ENCODE data around the gene GPR176.

The GPR176 gene

DNA sequence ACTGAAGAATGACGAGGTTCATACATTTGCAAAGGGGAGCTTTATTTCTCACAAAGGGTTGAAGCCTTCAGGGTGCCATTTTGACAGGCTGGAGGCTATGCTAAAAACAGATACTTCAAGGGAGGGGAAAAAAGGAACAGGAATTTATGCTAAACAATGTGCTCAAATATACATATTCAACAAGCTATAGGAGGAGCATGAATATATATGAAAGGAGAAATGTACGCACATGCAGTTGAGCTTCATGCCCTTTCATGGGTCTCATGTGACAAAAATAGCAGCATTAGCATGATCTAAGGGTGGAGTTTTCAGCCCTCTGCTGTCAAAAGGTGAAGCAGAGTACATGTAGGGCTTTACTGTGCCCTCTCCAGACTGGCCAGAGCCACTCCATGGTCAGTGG is 93.1 kb downstream of the GPR176 start:
- TF ChIP-seq POLR2AphosphoS5 (IDR thresholded peaks at IDR 0.05; ENCODE audit: low read depth): no peak
- no peak for TF ChIP-seq CTCF (IDR thresholded peaks at IDR 0.05; ENCODE audit: insufficient read depth, low read length)
- no peak for TF ChIP-seq SPI1 (IDR thresholded peaks at IDR 0.05; ENCODE audit: borderline replicate concordance, low read depth)
- TF ChIP-seq REST (IDR thresholded peaks at IDR 0.05; ENCODE audit: insufficient replicate concordance, low read depth): no peak
- no peak for TF ChIP-seq GABPA (IDR thresholded peaks at IDR 0.05; ENCODE audit: low read depth)
- Histone ChIP-seq H3K27ac (replicated peaks) (no peak overlapping the region), H3K4me3 (replicated peaks; ENCODE audit: insufficient read depth, low read length) (no peak overlapping the region), H3K27me3 (ENCODE audit: insufficient read depth, poor library complexity, severe bottlenecking) (no peaks in the 10 kb centered on the region)
- no peak for DNase-seq (ENCODE audit: low read depth in 1 of 2, low spot score in 1 of 2)

DNA sequence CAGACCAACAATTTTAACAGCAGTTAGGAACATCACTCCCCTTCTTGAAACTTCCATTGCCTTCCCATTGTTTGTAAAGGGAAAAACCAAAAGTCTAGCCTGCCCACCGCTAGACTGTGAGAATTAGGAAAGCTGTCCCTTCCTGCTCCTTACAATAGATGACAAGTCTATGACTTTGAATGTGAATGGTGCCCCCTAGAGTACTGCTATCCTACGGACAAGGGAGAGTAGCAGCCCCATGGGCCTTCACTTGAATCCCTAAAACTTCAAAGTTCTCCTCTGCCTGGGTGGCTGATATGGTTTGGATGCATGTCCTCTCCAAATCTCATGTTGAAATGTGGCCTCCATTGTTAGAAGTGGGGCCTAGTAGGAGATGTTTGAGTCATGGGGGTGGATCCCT is 96.4 kb downstream of the GPR176 start:
- H3K27me3 ChIP-seq (ENCODE audit: insufficient read depth, poor library complexity, severe bottlenecking): no peaks in the 10 kb centered on the region
- no peak overlapping the region for H3K27ac ChIP-seq (replicated peaks)
- no peak for DNase-seq (ENCODE audit: low read depth in 1 of 2, low spot score in 1 of 2)
- no peak overlapping the region for H3K4me3 ChIP-seq (replicated peaks; ENCODE audit: insufficient read depth, low read length)
- TF ChIP-seq SPI1 (IDR thresholded peaks at IDR 0.05; ENCODE audit: borderline replicate concordance, low read depth): no peak
- TF ChIP-seq POLR2AphosphoS5 (IDR thresholded peaks at IDR 0.05; ENCODE audit: low read depth): no peak
- TF ChIP-seq CTCF (IDR thresholded peaks at IDR 0.05; ENCODE audit: insufficient read depth, low read length): no peak
- TF ChIP-seq REST (IDR thresholded peaks at IDR 0.05; ENCODE audit: insufficient replicate concordance, low read depth): no peak
- no peak for TF ChIP-seq GABPA (IDR thresholded peaks at IDR 0.05; ENCODE audit: low read depth)

DNA sequence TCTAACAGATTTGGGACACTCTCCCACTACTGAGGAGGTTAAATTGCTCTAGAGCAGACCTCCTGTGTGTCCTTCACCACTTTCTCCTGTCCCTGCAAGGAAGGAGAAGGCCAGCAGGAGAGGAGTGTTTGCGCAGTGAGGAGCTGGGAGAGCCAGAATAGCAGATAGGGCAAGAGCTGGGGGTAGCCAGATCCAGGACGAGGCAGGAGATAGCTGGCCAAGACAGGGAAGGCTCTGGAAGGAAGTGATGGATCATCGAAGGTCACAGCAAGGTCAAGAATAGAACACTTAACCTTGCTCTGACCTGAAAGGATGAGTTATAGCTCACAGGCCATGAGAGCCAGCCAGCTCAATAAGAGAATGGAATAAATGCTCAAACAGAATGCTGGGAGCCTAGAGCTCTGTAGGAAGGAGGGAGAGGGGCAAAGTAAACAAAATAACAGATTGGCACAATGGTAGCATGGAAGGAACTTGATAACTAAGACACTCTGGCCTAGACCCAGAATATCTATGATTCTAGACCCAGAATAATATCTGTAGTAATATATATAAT is 99.9 kb downstream of the GPR176 start:
- Histone ChIP-seq H3K4me3 (replicated peaks; ENCODE audit: insufficient read depth, low read length) (no peak overlapping the region), H3K27me3 (ENCODE audit: insufficient read depth, poor library complexity, severe bottlenecking) (no peaks in the 10 kb centered on the region), H3K27ac (replicated peaks) (no peak overlapping the region)
- DNase-seq (ENCODE audit: low read depth in 1 of 2, low spot score in 1 of 2): no peak
- TF ChIP-seq SPI1 (IDR thresholded peaks at IDR 0.05; ENCODE audit: borderline replicate concordance, low read depth): no peak
- no peak for TF ChIP-seq GABPA (IDR thresholded peaks at IDR 0.05; ENCODE audit: low read depth)
- no peak for TF ChIP-seq CTCF (IDR thresholded peaks at IDR 0.05; ENCODE audit: insufficient read depth, low read length)
- no peak for TF ChIP-seq POLR2AphosphoS5 (IDR thresholded peaks at IDR 0.05; ENCODE audit: low read depth)
- TF ChIP-seq REST (IDR thresholded peaks at IDR 0.05; ENCODE audit: insufficient replicate concordance, low read depth): no peak
